HG03064 (cell line): ENCODE results near the gene TSFM.
A peak's percentile ranks its signal among the peaks of the same experiment; 100 is the strongest.

Experiments
- ATAC-seq: cut with Tn5 transposase; IDR thresholded peaks from one replicate; pipeline ENCODE4 v1.9.1; 2021; ENCODE audit warnings: low read depth; ENCODE audit not compliant: unreplicated experiment

The TSFM gene

DNA sequence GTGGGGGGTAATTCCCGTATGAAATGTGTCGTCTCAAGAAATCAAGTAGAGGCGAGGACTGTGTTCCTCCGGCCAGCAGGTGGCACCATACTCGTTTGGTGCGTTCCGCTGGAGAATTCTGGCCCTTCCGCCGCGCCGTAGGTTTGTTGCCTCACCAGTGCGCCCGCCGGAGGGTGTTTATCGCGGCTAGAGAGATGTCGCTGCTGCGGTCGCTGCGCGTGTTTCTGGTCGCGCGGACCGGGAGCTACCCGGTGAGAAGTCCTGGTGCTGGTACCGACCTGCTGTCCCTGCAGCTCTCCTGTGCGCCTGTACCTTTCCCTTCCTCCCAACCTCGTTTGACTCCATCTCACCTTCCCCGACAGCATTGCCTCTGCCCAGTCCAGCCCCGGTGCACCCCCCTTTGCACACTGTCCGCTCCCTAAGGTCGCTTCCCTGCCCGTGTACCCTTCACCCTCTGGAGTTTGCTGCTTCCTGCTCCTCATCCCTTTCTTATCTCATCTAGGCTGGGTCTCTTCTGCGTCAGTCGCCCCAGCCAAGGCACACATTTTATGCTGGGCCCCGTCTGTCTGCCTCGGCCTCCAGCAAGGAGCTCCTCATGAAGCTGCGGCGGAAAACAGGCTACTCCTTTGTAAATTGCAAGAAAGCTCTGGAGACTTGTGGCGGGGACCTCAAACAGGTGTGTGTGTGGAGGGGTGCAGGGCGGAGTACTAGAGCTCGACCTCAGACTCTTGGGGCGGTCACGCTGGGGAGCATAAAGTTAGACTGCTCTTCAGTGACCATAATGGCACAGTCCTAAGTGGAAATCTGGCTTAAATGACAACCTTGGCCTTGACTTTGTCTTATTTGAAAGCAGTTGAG, at the start of gene TSFM:
TSFM (plus strand) TSS at position 180 of the 858 bp plus-strand sequence; CDS start at position 195, 15 bp downstream.
- ATAC-seq, result peak; percentile 74

DNA sequence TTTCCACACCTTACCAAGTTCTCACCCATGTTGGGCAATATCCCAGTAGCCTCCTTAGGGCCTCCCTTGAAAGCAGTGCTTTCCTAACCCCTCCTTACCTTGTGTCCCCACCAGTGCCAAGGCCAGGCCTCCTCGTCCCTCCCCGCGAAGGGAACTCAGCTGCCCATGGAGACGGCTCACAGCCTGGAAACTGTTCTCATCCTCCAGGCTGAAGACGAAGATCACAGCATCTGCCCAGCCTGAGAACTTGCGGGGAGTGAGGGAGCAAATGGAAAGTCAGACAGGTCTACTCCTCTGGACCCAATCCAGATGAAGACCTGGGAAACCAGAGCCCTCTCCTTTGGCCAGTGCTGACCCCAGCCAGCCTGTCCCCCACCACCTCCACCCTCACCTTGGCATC, 48.7 kb upstream of the TSFM start:
- no peak for ATAC-seq

DNA sequence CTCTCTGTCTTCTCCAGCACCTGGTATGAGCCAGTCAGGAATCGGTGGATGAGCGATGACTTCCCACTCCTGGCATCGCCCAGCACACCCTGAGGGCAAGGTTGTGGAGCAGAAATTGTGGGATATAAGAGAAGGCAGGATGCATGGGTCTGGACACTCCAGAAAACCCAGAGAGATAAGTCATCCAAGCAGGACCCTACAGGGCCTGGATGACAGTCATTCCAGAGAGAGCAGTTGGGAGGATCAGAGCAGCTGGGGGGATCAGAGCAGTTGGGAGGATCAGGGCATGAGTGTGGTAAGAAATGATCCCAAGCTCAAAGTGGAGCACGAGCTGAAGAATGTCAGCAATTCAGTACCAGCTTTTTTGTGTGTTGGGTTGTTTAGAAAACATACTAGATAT, 48.0 kb upstream of the TSFM start:
- ATAC-seq, result no peak

DNA sequence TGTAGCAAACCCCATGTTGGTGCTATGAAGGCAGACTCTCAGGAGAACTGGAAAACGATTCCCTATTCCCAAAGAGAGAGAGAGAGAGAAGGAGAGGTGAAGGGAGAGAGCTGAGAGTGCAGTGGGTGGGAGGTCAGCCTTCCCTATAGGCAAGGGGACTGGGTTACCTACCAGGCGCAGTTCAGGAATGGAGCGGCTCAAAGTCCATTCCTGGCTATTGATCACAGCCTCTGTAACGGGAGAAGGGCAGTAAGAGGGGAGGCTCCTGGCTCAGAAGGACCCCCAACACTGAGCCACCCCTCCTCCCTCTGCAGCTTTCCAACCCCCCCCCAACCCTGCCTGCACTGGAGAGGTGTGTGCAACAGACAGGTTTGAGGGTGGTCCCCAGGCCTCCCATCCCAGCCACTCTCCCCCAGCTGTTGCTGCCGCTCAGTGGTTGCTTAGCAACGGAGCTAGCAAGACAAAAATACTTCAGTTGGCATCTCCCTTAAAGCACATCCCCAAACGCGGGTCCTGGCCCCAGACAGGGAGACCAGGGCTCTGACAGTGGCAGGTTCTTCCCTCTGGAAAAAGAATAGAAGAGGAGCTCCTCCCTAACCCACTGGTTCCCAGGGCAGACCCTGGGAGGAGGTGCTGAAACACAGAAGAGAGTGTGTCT, 47.3 kb upstream of the TSFM start:
- no peak for ATAC-seq

DNA sequence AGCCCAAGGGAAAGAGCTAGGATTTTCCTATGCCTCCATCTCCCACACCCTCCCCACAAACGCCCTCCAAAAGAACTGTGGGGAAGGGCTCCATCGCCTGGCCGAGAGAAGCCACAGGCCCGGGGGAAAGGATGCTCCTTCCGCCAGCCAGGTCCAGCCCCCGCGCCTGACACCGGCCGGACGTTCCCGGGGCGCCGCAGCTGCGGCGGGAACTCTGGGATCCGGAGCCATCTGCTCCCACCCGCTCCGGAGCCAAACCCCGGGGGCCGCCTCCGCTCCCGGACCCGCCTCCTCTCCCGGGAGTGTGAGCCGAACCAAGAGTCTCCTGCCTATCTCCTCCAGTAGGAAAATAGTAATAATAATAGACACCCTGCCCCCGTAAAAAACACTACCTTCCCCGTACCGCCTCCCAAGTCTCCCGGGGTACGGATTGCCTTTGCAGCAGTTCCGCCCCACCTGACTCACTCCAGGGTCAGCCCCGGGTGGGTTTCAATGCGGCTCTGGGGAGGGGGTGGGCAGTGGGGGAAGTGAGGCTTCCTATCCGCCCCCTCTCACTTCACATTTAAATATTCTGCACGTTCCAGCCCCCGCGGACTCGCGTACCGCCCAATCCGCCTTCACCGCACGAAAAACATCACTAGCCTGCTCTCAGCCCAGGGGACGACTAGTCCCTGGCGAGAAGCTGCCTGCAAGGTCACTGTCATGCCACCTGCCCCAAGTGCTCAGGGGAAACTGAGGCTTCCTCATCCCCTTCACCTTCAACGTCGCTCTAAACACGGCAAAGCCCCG, 46.4 kb upstream of the TSFM start:
- ATAC-seq, result no peak

DNA sequence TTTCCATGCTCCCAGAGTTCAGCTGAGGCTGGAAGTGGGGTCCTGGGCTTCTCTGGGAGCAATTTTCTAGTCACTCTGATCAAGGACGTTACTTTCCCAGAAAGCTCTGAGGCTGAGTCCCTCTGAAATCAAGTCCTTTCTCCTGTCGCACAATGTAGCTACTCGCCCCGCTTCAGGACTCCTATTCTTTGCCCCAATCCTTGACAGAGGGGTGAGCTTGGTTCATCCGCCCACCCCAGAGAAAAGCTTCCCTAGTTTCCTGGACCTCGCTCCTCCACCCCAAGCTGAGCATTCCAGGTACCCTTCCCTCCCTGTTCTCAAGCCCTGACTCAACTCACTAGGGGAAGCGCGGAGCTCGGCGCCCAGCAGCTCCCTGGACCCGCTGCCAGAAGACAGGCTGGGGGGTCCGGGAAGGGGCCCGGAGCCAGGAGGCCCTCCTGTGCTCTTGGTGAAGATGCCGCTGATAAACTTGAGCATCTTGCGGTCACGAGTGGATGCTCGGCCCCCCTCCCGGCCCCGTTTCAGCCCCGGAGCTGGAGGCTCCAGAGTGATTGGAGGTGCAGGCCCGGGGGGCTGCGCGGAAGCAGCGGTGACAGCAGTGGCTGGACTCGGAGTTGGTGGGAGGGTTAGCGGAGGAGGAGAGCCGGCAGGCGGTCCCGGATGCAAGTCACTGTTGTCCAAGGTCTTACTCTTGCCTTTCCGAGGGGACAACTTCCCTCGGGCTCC, 45.7 kb upstream of the TSFM start:
- no peak for ATAC-seq

DNA sequence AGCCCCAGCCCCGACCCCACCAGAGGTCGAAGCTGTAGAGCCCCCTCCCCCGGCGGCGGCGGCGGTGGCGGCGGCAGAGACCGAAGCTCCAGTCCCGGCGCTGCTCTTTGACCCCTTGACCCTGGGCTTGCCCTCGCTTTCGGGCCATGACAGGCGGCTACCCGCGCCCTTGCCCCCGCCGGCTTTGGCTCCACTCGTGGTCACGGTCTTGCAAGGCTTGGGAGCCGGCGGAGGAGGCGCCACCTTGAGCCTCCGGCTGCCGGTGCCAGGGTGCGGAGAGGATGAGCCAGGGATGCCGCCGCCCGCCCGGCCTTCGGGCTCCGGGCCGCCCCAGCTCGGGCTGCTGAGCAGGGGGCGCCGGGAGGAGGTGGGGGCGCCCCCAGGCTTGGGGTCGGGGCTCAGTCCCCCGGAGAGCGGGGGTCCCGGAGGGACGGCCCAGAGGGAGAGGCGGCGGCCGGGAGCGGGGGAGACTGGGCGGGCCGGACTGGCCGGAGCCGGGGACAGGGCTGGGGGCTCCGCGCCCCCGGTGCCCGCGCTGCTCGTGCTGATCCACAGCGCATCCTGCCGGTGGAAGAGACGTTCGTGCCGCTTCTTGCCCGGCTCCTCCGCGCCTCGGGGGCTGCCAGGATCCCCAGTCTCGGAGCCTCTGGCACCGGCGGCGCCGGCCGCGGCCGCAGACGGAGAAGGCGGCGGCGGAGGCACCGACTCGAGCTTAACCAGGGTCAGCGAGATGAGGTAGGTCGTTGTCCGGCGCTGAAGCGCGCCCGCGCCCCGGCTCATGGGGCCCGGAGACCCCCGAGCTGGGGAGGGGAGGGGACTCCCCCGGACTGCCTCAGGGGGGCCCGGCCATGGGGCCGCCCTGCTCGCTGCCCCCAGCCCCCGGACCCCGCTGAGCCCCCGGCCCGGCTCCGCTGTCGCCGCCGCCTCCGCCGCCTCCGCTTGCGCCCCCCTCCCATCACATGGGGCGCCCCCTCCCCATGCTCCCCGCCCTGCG, 44.8 kb upstream of the TSFM start:
- ATAC-seq, result no peak

DNA sequence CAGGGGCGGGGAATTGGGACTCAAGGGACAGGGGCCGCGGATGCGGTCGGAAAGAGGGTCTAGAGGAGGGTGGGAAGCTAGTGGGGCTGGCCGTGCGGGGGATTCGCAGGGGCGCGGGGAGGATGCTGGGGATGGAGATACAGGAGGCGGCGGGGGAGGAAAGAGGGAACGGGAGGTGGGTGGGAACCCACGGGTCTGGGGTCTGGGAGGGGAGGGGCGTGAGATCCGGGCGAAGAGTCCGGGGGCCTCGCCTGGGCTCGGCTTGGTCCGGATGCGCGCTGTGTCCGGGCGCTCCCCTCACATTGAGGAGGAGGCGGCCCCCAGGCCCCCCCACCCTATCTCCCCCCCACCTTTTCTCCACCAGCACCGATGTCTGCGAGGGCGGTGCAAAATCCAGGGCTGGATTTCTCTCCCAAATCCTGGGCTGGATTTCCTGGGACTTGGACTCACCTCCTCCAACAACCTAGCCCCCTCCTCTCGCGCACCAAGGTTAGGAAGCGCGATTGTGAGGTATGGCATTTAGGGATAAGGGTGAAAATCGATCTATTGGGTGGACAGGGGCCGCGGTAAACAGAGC, 43.8 kb upstream of the TSFM start, which contains the start of gene AGAP2:
AGAP2 (minus strand) TSS at position 82 of the 577 bp plus-strand sequence. CDS start 496 bp downstream, outside the sequence.
- ATAC-seq, result no peak

DNA sequence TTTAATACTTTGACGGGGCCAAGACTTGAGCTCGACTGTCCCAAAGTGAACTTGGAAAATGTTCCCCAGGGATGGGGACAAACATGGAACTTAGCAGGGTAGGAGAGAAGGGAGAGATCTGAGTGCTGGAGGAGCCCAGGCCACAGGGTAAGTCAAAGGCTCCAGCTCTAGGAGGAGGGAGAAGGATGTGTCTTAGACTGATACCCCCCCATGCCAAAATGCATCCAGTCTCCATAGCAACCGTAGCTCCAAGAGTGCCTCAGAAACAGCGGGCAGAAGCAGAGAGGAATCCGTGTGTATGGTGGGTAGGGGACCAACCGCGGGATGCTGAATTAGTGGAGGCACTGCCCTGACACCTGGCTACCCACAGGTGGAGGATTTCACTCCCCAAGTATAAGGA, 43.2 kb upstream of the TSFM start:
- no peak for ATAC-seq

DNA sequence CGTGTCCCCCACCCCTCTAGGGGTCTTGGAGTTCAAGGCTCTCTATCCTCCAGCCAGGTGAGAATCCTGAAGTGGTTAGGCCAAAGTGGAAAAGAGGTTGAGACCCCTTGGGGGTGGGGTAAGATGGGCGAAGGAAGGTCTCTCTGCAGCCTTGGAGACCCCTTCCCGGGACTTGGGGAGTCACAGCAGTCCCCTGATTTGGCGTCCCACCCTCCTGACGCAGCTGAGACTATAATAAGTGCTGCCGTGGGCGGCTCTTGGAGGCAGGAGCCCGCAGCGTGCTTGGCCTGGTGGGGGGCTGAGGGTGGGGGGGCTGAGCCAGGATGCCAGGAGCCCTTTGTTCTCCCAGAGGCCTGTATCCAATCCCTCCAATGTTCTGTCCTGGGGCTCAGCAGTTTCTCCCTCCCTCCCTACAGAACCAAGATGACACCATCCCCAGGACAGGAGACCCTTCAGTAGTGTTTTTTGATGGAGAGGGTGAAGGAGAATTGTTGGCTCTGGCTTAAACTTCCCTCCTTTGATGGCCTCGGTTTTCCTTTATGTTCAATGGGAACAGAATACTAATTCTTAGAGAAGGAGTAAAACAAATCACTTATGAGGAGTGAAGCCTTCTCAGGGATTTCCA, 42.6 kb upstream of the TSFM start:
- ATAC-seq, result no peak

DNA sequence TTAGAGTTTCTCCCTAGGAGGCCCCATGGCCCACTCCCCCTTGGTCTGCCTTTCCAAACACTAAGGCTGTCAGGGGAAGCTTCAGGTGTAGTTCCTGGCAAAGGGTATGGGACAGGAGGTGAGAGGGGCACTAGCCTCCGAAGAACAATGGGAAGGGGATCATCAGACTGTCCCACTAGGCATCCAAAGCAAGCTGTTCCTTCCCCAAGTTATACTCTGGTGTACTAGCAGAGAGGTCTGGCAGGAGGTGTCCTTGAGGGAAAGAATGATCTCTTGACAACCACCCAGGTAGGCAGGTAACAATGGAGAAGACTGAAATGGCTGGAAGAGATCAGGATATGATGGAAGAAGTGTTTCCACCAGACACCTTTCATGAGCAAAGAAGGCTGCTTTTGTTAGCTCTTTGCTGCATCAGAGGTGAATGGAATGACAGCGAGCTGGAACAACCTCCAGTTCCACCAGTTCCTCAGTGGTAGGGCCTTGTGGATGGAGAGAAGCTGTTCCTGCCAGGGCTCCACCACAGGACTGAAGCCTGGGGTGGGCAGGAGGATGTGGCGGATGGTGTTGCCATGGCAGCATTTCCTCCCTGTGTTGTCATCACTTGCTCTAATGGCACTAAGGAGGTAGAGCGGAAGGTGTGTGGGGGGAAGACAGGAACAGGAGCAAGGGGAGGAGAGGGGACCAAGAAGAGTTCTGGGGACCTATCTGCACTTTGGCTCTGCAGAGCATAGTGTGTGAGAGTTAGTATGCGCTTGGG, 41.8 kb upstream of the TSFM start:
- ATAC-seq, result no peak

DNA sequence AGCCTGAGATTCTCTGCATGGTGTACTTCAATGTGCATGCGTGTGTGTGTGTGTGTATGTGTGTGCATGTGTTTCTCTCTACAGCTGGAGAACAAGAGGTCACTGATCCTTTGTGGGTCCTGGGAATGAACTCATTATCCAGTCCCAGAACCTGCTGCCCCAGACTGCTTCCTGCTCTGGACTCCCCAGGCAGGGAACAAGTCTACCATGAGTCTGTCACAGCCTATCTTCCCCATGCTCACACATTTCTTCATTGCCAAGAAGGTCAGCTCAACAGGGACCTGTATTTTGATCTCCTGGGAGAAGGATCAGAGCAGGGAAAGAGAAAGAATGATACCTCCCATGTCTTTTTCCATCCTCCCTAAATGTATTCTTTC, 41.2 kb upstream of the TSFM start:
- no peak for ATAC-seq

DNA sequence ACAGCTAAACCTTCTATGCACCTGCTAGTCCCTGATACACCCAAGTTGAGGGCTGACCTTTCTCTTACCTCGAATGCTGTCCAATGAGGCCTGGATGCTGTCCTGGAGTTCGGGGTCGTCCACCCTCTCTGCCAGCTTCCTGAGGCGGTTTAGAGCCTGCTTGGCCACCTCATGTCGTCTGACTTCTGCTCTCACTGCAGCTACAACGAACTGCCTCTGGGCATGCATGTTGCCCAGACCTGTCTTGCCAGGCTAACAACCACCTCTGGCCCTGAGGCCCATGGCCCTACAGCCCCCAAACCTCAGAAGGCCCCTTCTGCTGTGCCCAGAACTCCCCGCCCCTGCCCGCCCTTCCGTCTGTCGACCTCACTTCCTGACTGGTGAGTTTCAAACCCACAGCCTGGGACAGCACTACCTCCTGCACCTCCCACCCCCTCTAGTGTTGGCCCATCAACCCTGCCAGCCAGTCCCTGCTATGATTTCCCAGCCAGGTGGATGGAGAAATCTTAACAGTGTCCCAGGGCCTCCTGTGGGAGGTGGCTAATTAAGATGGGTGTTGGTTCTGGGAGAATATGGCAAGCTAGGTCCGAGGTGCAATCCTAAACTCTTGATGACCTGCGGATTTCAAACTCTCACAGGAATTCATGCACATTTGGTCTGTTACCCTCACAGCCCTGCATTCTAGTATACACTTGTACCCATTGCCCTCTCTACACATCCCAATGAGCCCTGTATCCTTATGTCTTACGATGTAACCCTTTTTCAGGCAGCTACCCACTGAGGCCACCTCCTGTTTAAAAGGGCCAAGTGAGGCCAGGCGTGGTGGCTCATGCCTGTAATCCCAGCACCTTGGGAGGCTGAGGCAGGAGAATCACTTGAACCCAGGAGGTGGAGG, 40.5 kb upstream of the TSFM start:
- ATAC-seq, result peak; percentile 58

DNA sequence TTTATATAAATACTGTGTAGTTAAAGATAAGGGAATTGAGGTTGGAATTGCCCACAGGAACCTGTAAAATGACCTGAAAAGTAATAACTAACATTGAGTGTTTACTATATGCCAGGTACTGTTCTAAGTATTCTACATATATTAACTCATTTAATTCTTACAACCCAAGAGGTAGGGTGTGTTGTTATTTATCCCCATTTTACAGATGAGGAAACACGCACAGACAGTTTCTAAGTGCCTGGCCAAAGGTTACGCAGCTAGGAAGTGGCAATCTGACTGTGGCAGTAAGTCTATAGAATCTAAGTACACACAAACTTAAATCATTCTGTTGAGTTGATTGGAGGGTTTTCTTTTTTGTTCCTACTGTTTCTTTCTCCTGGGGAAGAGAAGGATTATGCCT, 38.8 kb upstream of the TSFM start:
- no peak for ATAC-seq

DNA sequence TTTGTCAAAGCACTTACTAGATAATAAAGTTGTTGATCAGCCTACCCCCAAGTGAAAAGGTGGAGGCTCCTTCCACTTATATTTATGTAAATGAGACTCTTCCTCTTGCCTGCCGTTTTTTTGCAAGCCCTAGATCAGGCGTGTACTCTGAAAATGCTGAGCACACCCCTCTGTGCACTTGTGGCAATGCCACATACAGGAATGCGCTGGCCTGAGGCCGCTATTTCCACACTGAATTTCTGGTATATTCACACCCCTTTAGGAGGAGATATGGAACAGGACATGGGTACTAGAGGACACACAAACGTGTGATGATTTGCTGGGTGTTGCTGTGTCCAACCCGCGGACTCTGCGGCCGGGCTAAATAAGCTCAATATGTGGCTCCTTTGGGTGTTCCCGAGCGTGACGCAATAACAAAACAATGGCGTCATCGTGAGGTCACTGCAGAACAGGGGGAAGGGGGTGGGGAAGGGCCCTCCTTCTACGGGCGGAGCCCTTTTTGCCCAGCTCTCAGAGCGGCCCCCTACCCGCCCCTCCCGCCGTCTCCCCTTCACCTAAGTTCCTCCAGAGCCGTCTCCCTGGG, 38.3 kb upstream of the TSFM start:
- ATAC-seq, result peak; percentile 36

DNA sequence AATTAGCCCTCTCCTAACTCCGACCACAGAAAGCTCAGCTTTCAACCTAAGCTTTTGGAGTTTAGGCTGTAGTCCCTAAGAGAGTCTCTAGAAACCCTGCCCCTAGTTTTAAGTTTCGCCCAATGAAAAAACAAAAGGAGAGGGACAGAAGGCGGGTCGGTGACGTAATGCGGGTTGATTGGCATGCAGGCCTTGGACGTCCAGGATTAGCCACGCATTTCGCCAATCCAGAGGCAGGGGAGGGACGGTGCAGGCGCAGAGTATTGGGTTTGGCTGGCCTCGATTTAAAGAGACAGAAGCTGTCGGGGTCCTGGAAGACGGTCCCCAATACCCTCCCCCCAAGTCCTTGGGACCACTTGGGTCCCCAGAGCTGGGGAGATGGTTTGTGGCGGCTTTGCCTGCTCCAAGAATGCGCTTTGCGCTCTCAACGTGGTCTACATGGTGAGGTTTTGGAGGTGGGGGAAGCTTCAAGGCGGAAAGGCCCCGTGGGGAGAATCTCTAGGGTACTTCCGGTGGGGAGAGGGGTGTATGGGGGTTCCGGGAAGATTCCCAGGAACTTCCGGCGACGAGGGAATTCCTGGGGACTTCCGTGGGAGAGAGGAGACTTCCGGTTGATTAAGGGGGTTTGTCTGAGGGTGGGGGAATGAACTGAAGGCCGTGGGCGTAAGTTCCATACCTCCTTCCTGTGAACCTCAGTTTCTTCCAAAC, 37.7 kb upstream of the TSFM start, which contains the start of gene TSPAN31:
TSPAN31 (plus strand) TSS at position 263 of the 708 bp plus-strand sequence; CDS start at position 379, 116 bp downstream.
- peak; percentile 55 for ATAC-seq
